ENCODE measurements around the gene HSPA4. TPM values are rescaled to one million over a fixed set of nuclear protein-coding genes. Genes with fewer than 3 reads are reported as not detected.

HSPA4 gene
- total and polyA plus RNA-seq, 2 donors (not counting 3 experiments of a cell fraction or from before 2014, with no cell fraction given): 11.2 to 161 TPM

- H4K20me1 ChIP-seq (replicated peaks; ENCODE audit: control insufficient read depth, extremely low read depth, insufficient read depth, low read length): no peaks in the 10 kb centered on the region
- TF ChIP-seq POLR2AphosphoS5 (IDR thresholded peaks at IDR 0.05; ENCODE audit: insufficient read depth, low read depth, low read length) (no peak), JUN (IDR thresholded peaks at IDR 0.05; ENCODE audit: borderline replicate concordance, insufficient read depth, insufficient read length, low read depth) (no peak), POLR2A (IDR thresholded peaks at IDR 0.05; ENCODE audit: low read depth, low read length) (no peak), GATA2 (IDR thresholded peaks at IDR 0.05; ENCODE audit: insufficient read depth, insufficient read length, low read depth, low read length) (no peak), MYC (IDR thresholded peaks at IDR 0.05; ENCODE audit: low read depth, low read length) (no peak), EZH2 (IDR thresholded peaks at IDR 0.05; ENCODE audit: borderline replicate concordance, low read depth, low read length, severe bottlenecking) (no peak), FOS (IDR thresholded peaks at IDR 0.05; ENCODE audit: borderline replicate concordance, insufficient read depth, low read length) (no peak)
- TF ChIP-seq, protein P1, sequence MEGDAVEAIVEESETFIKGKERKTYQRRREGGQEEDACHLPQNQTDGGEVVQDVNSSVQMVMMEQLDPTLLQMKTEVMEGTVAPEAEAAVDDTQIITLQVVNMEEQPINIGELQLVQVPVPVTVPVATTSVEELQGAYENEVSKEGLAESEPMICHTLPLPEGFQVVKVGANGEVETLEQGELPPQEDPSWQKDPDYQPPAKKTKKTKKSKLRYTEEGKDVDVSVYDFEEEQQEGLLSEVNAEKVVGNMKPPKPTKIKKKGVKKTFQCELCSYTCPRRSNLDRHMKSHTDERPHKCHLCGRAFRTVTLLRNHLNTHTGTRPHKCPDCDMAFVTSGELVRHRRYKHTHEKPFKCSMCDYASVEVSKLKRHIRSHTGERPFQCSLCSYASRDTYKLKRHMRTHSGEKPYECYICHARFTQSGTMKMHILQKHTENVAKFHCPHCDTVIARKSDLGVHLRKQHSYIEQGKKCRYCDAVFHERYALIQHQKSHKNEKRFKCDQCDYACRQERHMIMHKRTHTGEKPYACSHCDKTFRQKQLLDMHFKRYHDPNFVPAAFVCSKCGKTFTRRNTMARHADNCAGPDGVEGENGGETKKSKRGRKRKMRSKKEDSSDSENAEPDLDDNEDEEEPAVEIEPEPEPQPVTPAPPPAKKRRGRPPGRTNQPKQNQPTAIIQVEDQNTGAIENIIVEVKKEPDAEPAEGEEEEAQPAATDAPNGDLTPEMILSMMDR (IDR thresholded peaks at IDR 0.05; ENCODE audit: extremely low read depth in 1 of 2, insufficient read depth in 1 of 2, low read depth in 1 of 2, low read length in 2 of 2): no peak
- TF ChIP-seq, protein P2, sequence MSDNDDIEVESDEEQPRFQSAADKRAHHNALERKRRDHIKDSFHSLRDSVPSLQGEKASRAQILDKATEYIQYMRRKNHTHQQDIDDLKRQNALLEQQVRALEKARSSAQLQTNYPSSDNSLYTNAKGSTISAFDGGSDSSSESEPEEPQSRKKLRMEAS (IDR thresholded peaks at IDR 0.05; ENCODE audit: insufficient read depth, insufficient read length): no peak
- no peaks in the 10 kb centered on the region for H3K27me3 ChIP-seq (ENCODE audit: control insufficient read depth in 2 of 2, insufficient read depth in 2 of 2, low read length in 2 of 2)
- dilution Hi-C loops (cut with MboI; ENCODE audit: extremely low pct_ligation_motif_present, low sequenced_read_pairs) (no loop called here), intact Hi-C loops (cut with micrococcal nuclease) (no loop called here)
- H3K9me3 ChIP-seq (replicated peaks; ENCODE audit: control insufficient read depth, insufficient read depth, low read length): no peaks in the 10 kb centered on the region
- no peak overlapping the region for H2AFZ ChIP-seq (ENCODE audit: low read depth, low read length)
- H3K79me2 ChIP-seq (ENCODE audit: control insufficient read depth, insufficient read depth, low read length): no peaks in the 10 kb centered on the region
- H3K4me3 ChIP-seq (replicated peaks in 1 of 3; ENCODE audit: insufficient read depth in 1 of 3, low read depth in 1 of 3, low read length in 3 of 3): no peak overlapping the region
- H3K4me2 ChIP-seq (ENCODE audit: insufficient read depth, low read length): no peak overlapping the region
- no peak overlapping the region for H3K27ac ChIP-seq (ENCODE audit: insufficient read depth, low read depth, low read length)
- no peaks in the 10 kb centered on the region for H3K36me3 ChIP-seq (ENCODE audit: control insufficient read depth in 2 of 2, extremely low read depth in 1 of 2, insufficient read depth in 2 of 2, low read length in 2 of 2)
- no peaks in the 10 kb centered on the region for H3K4me1 ChIP-seq (ENCODE audit: control insufficient read depth, extremely low read depth, insufficient read depth, low read length)
- no TSS peak for BruUV-seq (replicated peaks)
- DNase-seq (ENCODE audit: low read depth, low spot score) (no peak), FAIRE-seq (no peak)
- no peak overlapping the region for H3K9ac ChIP-seq (replicated peaks; ENCODE audit: extremely low read depth, insufficient read depth, low read length)
- ChIA-PET POLR2A (no interaction called here), CTCF (interaction anchor here (1.1 to 2.0 kb wide), 3 partner anchors 11 to 168 kb away, joined by 3 to 15 read pairs (median 4); no protein-coding TSS in a partner anchor)
- H3K9me1 ChIP-seq (replicated peaks; ENCODE audit: control insufficient read depth, extremely low read depth, insufficient read depth, low read length): no peaks in the 10 kb centered on the region
Observed at GRCh38 chr5:133119233-133119711, 67.5 kb downstream of the HSPA4 start.
